K562 (cell line): Measurements from ENCODE around the gene SLC22A9. TPM values are rescaled to one million over a fixed set of nuclear protein-coding genes. Genes with fewer than 3 reads are reported as not detected.
"Not testable (repeated sequence)": the region's sequence is repeated elsewhere in the genome, so short reads cannot be mapped to it uniquely, and the experiment has no call there.

Source experiments
- ATAC-seq: fragments of 200-7000 bp; cut with Tn5 transposase; 3 replicates; pipeline ENCODE4 v1.9.1; 2020; ENCODE audit warnings: moderate library complexity
- BruUV-seq: library from RNA; stranded (reverse); fragments of 400-500 nt; replicated peaks from 2 replicates; lab custom pipeline; 2021; lab: Mats Ljungman, UMichigan
- CTCF ChIA-PET: fragments of 300-600 bp; formaldehyde crosslinking; extraction: SDS; loops from one replicate; lab custom pipeline; 2021; ENCODE audit warnings: low intra/inter-chr PET ratio; lab: Yijun Ruan, JAX
- POLR2A ChIA-PET: fragments of 300-600, 350-650 bp; sonication (Branson Sonifier 250); formaldehyde crosslinking; extraction: SDS; loops from one replicate; lab custom pipeline; 2021; ENCODE audit warnings: antibody characterized with exemption, inconsistent platforms; lab: Yijun Ruan, JAX
- DNase-seq, 4 experiments: peaks; one replicate each; pipeline versions ENCODE4 v3.0.0 to v3.0.0-alpha.2; 2011 to 2018; ENCODE audit warnings: low spot score in 3 of 4, mixed read lengths in 3 of 4; ENCODE audit errors: extremely low read depth in 1 of 4
- FAIRE-seq: peaks from 2 replicates; lab custom pipeline; 2011; peaks lifted over from hg19 to GRCh38; lab: Jason Lieb, UNC
- H2AFZ ChIP-seq: 2 replicates; pipeline ENCODE4 v1.6.0; 2011; ENCODE audit warnings: low read depth, low read length, control low read depth, inconsistent platforms
- H3K27ac ChIP-seq: fragments of 200-600 bp; 3 replicates; pipeline ENCODE4 v1.8.0; 2011; ENCODE audit warnings: low read depth, mild to moderate bottlenecking, control low read depth, inconsistent platforms, low read length, moderate library complexity, mixed read lengths; ENCODE audit errors: extremely low read depth
- H3K27me3 ChIP-seq, 2 experiments: fragments of 300-600 bp in 1 of 2; 2 replicates in 1 of 2; 3 replicates in 1 of 2; pipeline versions ENCODE4 v1.6.0 to v1.8.0; 2011; ENCODE audit warnings: inconsistent platforms in 2 of 2, low read length in 2 of 2, mild to moderate bottlenecking in 1 of 2, mixed read lengths in 1 of 2, moderate library complexity in 1 of 2; ENCODE audit not compliant: control insufficient read depth in 2 of 2, insufficient read depth in 2 of 2
- H3K36me3 ChIP-seq: fragments of 300-600 bp; 3 replicates; pipeline ENCODE4 v1.8.0; 2011; ENCODE audit warnings: mild to moderate bottlenecking, low read length, inconsistent platforms; ENCODE audit not compliant: control insufficient read depth, insufficient read depth
- H3K4me1 ChIP-seq, 2 experiments: fragments of 200-600 bp in 1 of 2; replicated peaks in 1 of 2; 2 replicates in 1 of 2; 3 replicates in 1 of 2; pipeline versions ENCODE4 v1.5.1 to v1.8.0; 2011; ENCODE audit warnings: inconsistent platforms in 2 of 2, low read length in 2 of 2, mild to moderate bottlenecking in 1 of 2, mixed read lengths in 1 of 2, moderate library complexity in 1 of 2; ENCODE audit not compliant: control insufficient read depth in 2 of 2, insufficient read depth in 2 of 2
- H3K4me2 ChIP-seq: 2 replicates; pipeline ENCODE4 v1.6.1; 2011; ENCODE audit warnings: low read length, control low read depth, inconsistent platforms, mixed read lengths; ENCODE audit not compliant: insufficient read depth
- H3K4me3 ChIP-seq: fragments of 200-600 bp; sonication (generic), shearing (Covaris generic); 2 replicates; pipeline ENCODE4 v1.5.1; 2016; ENCODE audit warnings: control low read depth, inconsistent platforms
- H3K79me2 ChIP-seq: fragments of 200-600 bp; 3 replicates; pipeline ENCODE4 v1.8.0; 2011; ENCODE audit warnings: low read length, inconsistent platforms; ENCODE audit not compliant: control insufficient read depth, insufficient read depth
- H3K9ac ChIP-seq, 2 experiments: 2 replicates each; pipeline versions ENCODE4 v1.6.0 to v1.6.1; 2011; ENCODE audit warnings: low read depth in 2 of 2, low read length in 2 of 2, control low read depth in 1 of 2, inconsistent platforms in 1 of 2, mild to moderate bottlenecking in 1 of 2, mixed read lengths in 1 of 2; ENCODE audit not compliant: insufficient read depth in 1 of 2
- H3K9me1 ChIP-seq: one replicate; pipeline ENCODE4 v1.6.0; 2011; ENCODE audit warnings: inconsistent platforms, mild to moderate bottlenecking, low read length, moderate library complexity; ENCODE audit not compliant: control insufficient read depth, insufficient read depth
- H3K9me3 ChIP-seq: replicated peaks from 2 replicates; pipeline ENCODE4 v1.5.1; 2011; ENCODE audit warnings: low read depth, low read length, inconsistent platforms; ENCODE audit not compliant: control insufficient read depth, insufficient read depth
- H4K20me1 ChIP-seq: replicated peaks from 2 replicates; pipeline ENCODE4 v1.6.1; 2011; ENCODE audit warnings: low read length, inconsistent platforms, mixed read lengths; ENCODE audit not compliant: control insufficient read depth, insufficient read depth
- CXXC5 ChIP-seq: fragments of 250-450 bp; sonication (Bioruptor Pico); IDR thresholded peaks from 2 replicates; pipeline ENCODE4 v1.8.0; 2022; ENCODE audit warnings: inconsistent platforms, mild to moderate bottlenecking, moderate library complexity
- FOXO4 ChIP-seq: fragments of 450-650 bp; formaldehyde crosslinking; IDR thresholded peaks from 2 replicates; pipeline ENCODE4 v1.4.0; 2020; ENCODE audit warnings: mild to moderate bottlenecking, moderate library complexity
- HES1 ChIP-seq: fragments of 450-650 bp; IDR thresholded peaks from 2 replicates; pipeline ENCODE4 v1.6.1; 2016; ENCODE audit warnings: low read depth, mild to moderate bottlenecking, moderate library complexity
- HOXB6 ChIP-seq: fragments of 250-450 bp; sonication (Bioruptor Pico); IDR thresholded peaks from 2 replicates; pipeline ENCODE4 v1.5.1; 2022; ENCODE audit warnings: mild to moderate bottlenecking, borderline replicate concordance
- NR3C1 ChIP-seq: sonication (generic); formaldehyde crosslinking; IDR thresholded peaks from 2 replicates; pipeline ENCODE4 v1.8.1; 2022; ENCODE audit warnings: missing genetic modification reagents
- RFX7 ChIP-seq: fragments of 250-450 bp; sonication (Bioruptor Pico); IDR thresholded peaks from 2 replicates; pipeline ENCODE4 v1.5.1; 2021; ENCODE audit warnings: mild to moderate bottlenecking
- TEAD1 ChIP-seq, 2 experiments: fragments of 450-650 bp in 1 of 2; sonication (generic) in 1 of 2; formaldehyde crosslinking; IDR thresholded peaks; 2 replicates each; pipeline versions ENCODE4 v1.4.0 to v1.8.0; 2020 to 2022; ENCODE audit warnings: mild to moderate bottlenecking in 2 of 2, missing genetic modification reagents in 1 of 2
- ZNF354B ChIP-seq: fragments of 250-450 bp; sonication (Bioruptor Pico); IDR thresholded peaks from 2 replicates; pipeline ENCODE4 v1.4.0; 2020
- ZNF507 ChIP-seq: conservative IDR thresholded peaks from 2 replicates; pipeline ENCODE4 v1.6.1; 2017; ENCODE audit warnings: missing genetic modification characterization, missing compliant biosample characterization
- WGBS: fragments of 100-300 bp; shearing (Covaris generic); methylation state at CpG from one replicate; pipeline ENCODE4 v1.1.6; 2016; ENCODE audit warnings: low coverage, mixed read lengths; ENCODE audit not compliant: insufficient coverage; ENCODE audit errors: missing lambda C conversion rate; 5-methylcytosine and 5-hydroxymethylcytosine counted together
- in situ Hi-C: fragments of 300-500 bp; cut with MboI; formaldehyde crosslinking; loops from 4 replicates; pipeline ENCODE4 v1.15.0; 2018; ENCODE audit warnings: inconsistent platforms, mixed read lengths
- intact Hi-C: fragments of 100-400 bp; cut with micrococcal nuclease; formaldehyde crosslinking; loops from 2 replicates; pipeline ENCODE4 v1.14.2; 2022
- polyA plus RNA-seq, 8 experiments: library from polyadenylated mRNA; depleted of rRNA in 4 of 8; stranded (reverse) in 5 of 8; unstranded in 3 of 8; fragments of >200 nt; fragmentation: Nextera tagmentation in 2 of 8; fragmentation: Illumina TruSeq in 1 of 8; extraction: Ambion mirVana in 2 of 8; extraction: Trizol in 1 of 8; gene quantifications; 2 replicates each; pipeline versions ENCODE4 v1.2.1 to v1.2.3, GENCODE V29; 2011 to 2014; ENCODE audit warnings: inconsistent platforms in 1 of 8, missing spikeins in 1 of 8
- total RNA-seq, 7 experiments: library from RNA; depleted of rRNA in 6 of 7; stranded (reverse); fragments of >200 nt in 6 of 7; fragmentation: Illumina TruSeq in 2 of 7; extraction: Trizol in 2 of 7; gene quantifications; 2 replicates each; pipeline versions ENCODE4 v1.2.1 to v1.2.3, GENCODE V29; 2011 to 2021; ENCODE audit warnings: low replicate concordance in 1 of 7

Gene SLC22A9
- total and polyA plus RNA-seq, 9 of the 15 experiments (the other 6 are each of a cell fraction or from before 2014, with no cell fraction given) = not detected

- TF ChIP-seq HOXB6 (CRISPR knock-in tag) = no peak
- no peak for TF ChIP-seq HES1
- TF ChIP-seq NR3C1 (CRISPR knock-in tag) = no peak
- TF ChIP-seq RFX7 = no peak
- TF ChIP-seq FOXO4 (CRISPR knock-in tag) = no peak
- TF ChIP-seq CXXC5 (CRISPR knock-in tag) = no peak
- TF ChIP-seq TEAD1 (CRISPR knock-in tag; IDR thresholded peaks at IDR 0.05) = no peak
Measured at GRCh38 chr11:63321723-63322122, 47.9 kb upstream of the SLC22A9 start (continued).

GRCh38 chr11:63335089-63335488 is 34.5 kb upstream of the SLC22A9 start:
- H3K9me1 ChIP-seq, H3K4me2 ChIP-seq, H3K9me3 ChIP-seq, BruUV-seq, intact Hi-C loops, FAIRE-seq, H3K36me3 ChIP-seq, H4K20me1 ChIP-seq, H3K27me3 ChIP-seq, H3K9ac ChIP-seq, CTCF ChIA-PET, H3K4me3 ChIP-seq, ATAC-seq, H2AFZ ChIP-seq, in situ Hi-C loops, H3K27ac ChIP-seq, POLR2A ChIA-PET, H3K4me1 ChIP-seq, DNase-seq, H3K79me2 ChIP-seq: not testable (repeated sequence)
- WGBS = 0% methylated on average over 3 of the region's 3 CpGs
- TF ChIP-seq ZNF507 (tag) (peak; percentile 95), ZNF354B (CRISPR knock-in tag) (0 out of 2 replicates have a peak, but pooled peaks have one; percentile 41)
